Breast epithelium (tissue), 3 donors: ENCODE results near the gene TLL2.

Experiments
- CTCF ChIP-seq, 3 donors: fragments of 450-650 bp; IDR thresholded peaks; one replicate each; pipeline ENCODE4 v1.5.1; 2016 to 2017; ENCODE audit warnings: antibody characterized with exemption in 3 of 3, mild to moderate bottlenecking in 3 of 3, moderate library complexity in 3 of 3
- POLR2A ChIP-seq: fragments of 450-650 bp; IDR thresholded peaks from one replicate; pipeline ENCODE4 v1.6.1; 2016; ENCODE audit warnings: antibody characterized with exemption, mild to moderate bottlenecking, moderate library complexity
- POLR2AphosphoS5 ChIP-seq, 3 donors: sonication (generic); formaldehyde crosslinking; IDR thresholded peaks; one replicate each; pipeline ENCODE4 v1.6.1; 2017; ENCODE audit warnings: antibody characterized with exemption in 3 of 3

GRCh38 chr10:96325719-96326373 is 187.9 kb downstream of the TLL2 start:
- TF ChIP-seq CTCF (IDR thresholded peaks at IDR 0.05) (no peak), POLR2AphosphoS5 (IDR thresholded peaks at IDR 0.05) (no peak), POLR2A (no peak)
